Measurements from ENCODE around the gene AATK.

- TF ChIP-seq CTCF (IDR thresholded peaks at IDR 0.05) (no peak), POLR2A (IDR thresholded peaks at IDR 0.05) (no peak)
Observed at GRCh38 chr17:81207610-81208581, 41.9 kb upstream of the AATK start.

Measured in thyroid gland (tissue), 4 donors.